IMR-90 (cell line): ENCODE data around the gene TM4SF18. TPM values are rescaled to one million over a fixed set of nuclear protein-coding genes. Genes with fewer than 3 reads are reported as not detected.

ENCODE experiments used
- ATAC-seq: fragments of 200-7000 bp; cut with Tn5 transposase; 2 replicates; pipeline ENCODE4 v1.9.1; 2020; ENCODE audit warnings: low read depth, mild to moderate bottlenecking, moderate library complexity
- BruUV-seq: library from RNA; stranded (reverse); fragments of 400-500 nt; replicated peaks from 2 replicates; lab custom pipeline; 2021; lab: Mats Ljungman, UMichigan
- CTCF ChIA-PET: fragments of 300-600 bp; formaldehyde crosslinking; extraction: SDS; loops from one replicate; lab custom pipeline; 2021; ENCODE audit warnings: antibody characterized with exemption; lab: Yijun Ruan, JAX
- POLR2A ChIA-PET: fragments of 300-600 bp; sonication (Branson Sonifier 250); formaldehyde crosslinking; loops from one replicate; lab custom pipeline; 2022; ENCODE audit warnings: antibody characterized with exemption; ENCODE audit not compliant: unreplicated experiment; lab: Charles Lee
- DNase-seq: peaks from one replicate; pipeline ENCODE4 v3.0.0; 2013
- H2AFZ ChIP-seq: replicated peaks from 2 replicates; pipeline ENCODE3; 2013; ENCODE audit warnings: low read length, mild to moderate bottlenecking; ENCODE audit not compliant: poor library complexity
- H2AK5ac ChIP-seq: 2 replicates; pipeline ENCODE4 v1.6.1; 2013; ENCODE audit warnings: low read depth, low read length, inconsistent platforms
- H2AK9ac ChIP-seq: replicated peaks from 2 replicates; pipeline ENCODE3; 2013; ENCODE audit warnings: mild to moderate bottlenecking, low read depth, low read length, moderate library complexity; ENCODE audit not compliant: poor library complexity
- H2BK120ac ChIP-seq: 2 replicates; pipeline ENCODE4 v1.6.1; 2013; ENCODE audit warnings: low read depth, low read length, inconsistent platforms
- H2BK15ac ChIP-seq: 3 replicates; pipeline ENCODE4 v1.6.1; 2013; ENCODE audit warnings: low read depth, low read length, inconsistent platforms
- H2BK20ac ChIP-seq: 2 replicates; pipeline ENCODE4 v1.6.1; 2013; ENCODE audit warnings: low read depth, mild to moderate bottlenecking, inconsistent platforms, low read length, moderate library complexity
- H2BK5ac ChIP-seq: 2 replicates; pipeline ENCODE4 v1.6.1; 2013; ENCODE audit warnings: mild to moderate bottlenecking, low read depth, low read length, inconsistent platforms; ENCODE audit not compliant: poor library complexity, severe bottlenecking
- H3K14ac ChIP-seq: replicated peaks from 2 replicates; pipeline ENCODE4 v1.6.1; 2013; ENCODE audit warnings: low read depth, low read length, inconsistent platforms
- H3K18ac ChIP-seq: 2 replicates; pipeline ENCODE4 v1.6.1; 2013; ENCODE audit warnings: low read depth, low read length, control low read depth
- H3K23ac ChIP-seq: 2 replicates; pipeline ENCODE4 v1.6.1; 2013; ENCODE audit warnings: low read depth, low read length, inconsistent platforms
- H3K27ac ChIP-seq: 2 replicates; pipeline ENCODE4 v1.5.1; 2013; ENCODE audit warnings: mild to moderate bottlenecking, control low read depth, low read length; ENCODE audit not compliant: insufficient read depth
- H3K27me3 ChIP-seq: 2 replicates; pipeline ENCODE4 v1.6.1; 2013; ENCODE audit warnings: low read length; ENCODE audit not compliant: control insufficient read depth, insufficient read depth
- H3K36me3 ChIP-seq: 2 replicates; pipeline ENCODE4 v1.6.1; 2013; ENCODE audit warnings: low read length, mixed read lengths; ENCODE audit not compliant: control insufficient read depth, insufficient read depth
- H3K4ac ChIP-seq: 2 replicates; pipeline ENCODE4 v1.6.1; 2013; ENCODE audit warnings: low read depth, low read length, inconsistent platforms
- H3K4me1 ChIP-seq: 2 replicates; pipeline ENCODE4 v1.6.1; 2013; ENCODE audit warnings: low read length, mixed read lengths; ENCODE audit not compliant: control insufficient read depth, insufficient read depth
- H3K4me2 ChIP-seq: 2 replicates; pipeline ENCODE4 v1.6.1; 2013; ENCODE audit warnings: low read depth, mild to moderate bottlenecking, control low read depth, low read length, moderate library complexity
- H3K4me3 ChIP-seq: 2 replicates; pipeline ENCODE4 v1.5.1; 2013; ENCODE audit warnings: low read depth, mild to moderate bottlenecking, control low read depth, low read length, moderate library complexity; ENCODE audit not compliant: insufficient read depth
- H3K56ac ChIP-seq: 2 replicates; pipeline ENCODE4 v1.6.1; 2013; ENCODE audit warnings: low read length, inconsistent platforms; ENCODE audit not compliant: insufficient read depth; ENCODE audit errors: extremely low read depth
- H3K79me1 ChIP-seq, 2 experiments: 2 replicates each; pipeline ENCODE4 v1.6.1; 2013; ENCODE audit warnings: low read length in 2 of 2, inconsistent platforms in 1 of 2, low read depth in 1 of 2
- H3K9ac ChIP-seq: 2 replicates; pipeline ENCODE4 v1.6.1; 2013; ENCODE audit warnings: low read depth, low read length, control low read depth
- H3K9me1 ChIP-seq: 2 replicates; pipeline ENCODE4 v1.6.1; 2013; ENCODE audit warnings: low read length, inconsistent platforms; ENCODE audit not compliant: insufficient read depth
- H3K9me3 ChIP-seq: 2 replicates; pipeline ENCODE4 v1.6.1; 2013; ENCODE audit warnings: low read length; ENCODE audit not compliant: control insufficient read depth, insufficient read depth
- H4K20me1 ChIP-seq: 2 replicates; pipeline ENCODE4 v1.6.1; 2013; ENCODE audit warnings: low read length, inconsistent platforms; ENCODE audit not compliant: insufficient read depth
- H4K5ac ChIP-seq: 2 replicates; pipeline ENCODE4 v1.6.1; 2013; ENCODE audit warnings: mild to moderate bottlenecking, low read depth, low read length, control low read depth
- H4K8ac ChIP-seq, 2 experiments: 2 replicates each; pipeline ENCODE4 v1.6.1; 2013; ENCODE audit warnings: low read depth in 2 of 2, low read length in 2 of 2, control low read depth in 1 of 2, inconsistent platforms in 1 of 2
- H4K91ac ChIP-seq: 2 replicates; pipeline ENCODE4 v1.6.1; 2013; ENCODE audit warnings: low read depth, low read length, inconsistent platforms; ENCODE audit not compliant: insufficient read depth
- BHLHE40 ChIP-seq: fragments of 150-350 bp; IDR thresholded peaks from 2 replicates; pipeline ENCODE4 v1.6.1; 2016; ENCODE audit warnings: mild to moderate bottlenecking, low read depth, low read length
- CEBPB ChIP-seq: IDR thresholded peaks from 2 replicates; pipeline ENCODE4 v1.6.1; 2012; ENCODE audit warnings: low read depth, low read length, improper control_type of control experiment
- CHD1 ChIP-seq: IDR thresholded peaks from 2 replicates; pipeline ENCODE4 v1.6.1; 2012; ENCODE audit warnings: low read depth, low read length, improper control_type of control experiment
- CTCF ChIP-seq: conservative IDR thresholded peaks from 2 replicates; pipeline ENCODE4 v1.5.1; 2012; ENCODE audit warnings: mild to moderate bottlenecking, low read depth, low read length, improper control_type of control experiment
- ELK1 ChIP-seq: fragments of 150-350 bp; IDR thresholded peaks from 2 replicates; pipeline ENCODE4 v1.6.1; 2016; ENCODE audit warnings: low read depth, mild to moderate bottlenecking, low read length, moderate library complexity, borderline replicate concordance
- FOS ChIP-seq: fragments of 150-350 bp; IDR thresholded peaks from 2 replicates; pipeline ENCODE4 v1.6.1; 2016; ENCODE audit warnings: low read depth, low read length
- MAFK ChIP-seq: IDR thresholded peaks from 2 replicates; pipeline ENCODE4 v1.6.1; 2012; ENCODE audit warnings: low read depth, low read length, improper control_type of control experiment
- MAZ ChIP-seq: IDR thresholded peaks from 2 replicates; pipeline ENCODE4 v1.6.1; 2012; ENCODE audit warnings: low read depth, mild to moderate bottlenecking, low read length, improper control_type of control experiment, moderate library complexity, borderline replicate concordance
- MXI1 ChIP-seq: IDR thresholded peaks from 2 replicates; pipeline ENCODE4 v1.6.1; 2012; ENCODE audit warnings: low read depth, mild to moderate bottlenecking, low read length, moderate library complexity, borderline replicate concordance
- NFE2L2 ChIP-seq: fragments of 150-350 bp; IDR thresholded peaks from 2 replicates; pipeline ENCODE4 v1.6.1; 2016; ENCODE audit warnings: low read depth, mild to moderate bottlenecking, low read length
- POLR2A ChIP-seq: IDR thresholded peaks from 2 replicates; pipeline ENCODE4 v1.6.1; 2012; ENCODE audit warnings: mild to moderate bottlenecking, low read depth, low read length
- RAD21 ChIP-seq: IDR thresholded peaks from 2 replicates; pipeline ENCODE4 v1.6.1; 2012; ENCODE audit warnings: low read length, improper control_type of control experiment
- RCOR1 ChIP-seq: IDR thresholded peaks from 2 replicates; pipeline ENCODE4 v1.6.1; 2012; ENCODE audit warnings: mild to moderate bottlenecking, low read length, improper control_type of control experiment; ENCODE audit not compliant: insufficient replicate concordance
- RFX5 ChIP-seq: IDR thresholded peaks from 2 replicates; pipeline ENCODE4 v1.8.0; 2012; ENCODE audit warnings: low read depth, mild to moderate bottlenecking, low read length, moderate library complexity
- SMC3 ChIP-seq: fragments of 150-350 bp; IDR thresholded peaks from 2 replicates; pipeline ENCODE4 v1.6.1; 2016; ENCODE audit warnings: low read depth, mild to moderate bottlenecking, antibody characterized with exemption, low read length, moderate library complexity
- USF2 ChIP-seq: fragments of 150-350 bp; IDR thresholded peaks from 2 replicates; pipeline ENCODE4 v1.6.1; 2017; ENCODE audit warnings: mild to moderate bottlenecking, antibody characterized with exemption, low read length, low read depth
- dilution Hi-C: fragments of 300-500 bp; cut with HindIII; formaldehyde crosslinking; loops from one replicate; pipeline ENCODE4 v1.14.3; 2018; ENCODE audit warnings: low sequenced_read_pairs; ENCODE audit not compliant: unreplicated experiment
- in situ Hi-C: fragments of 300-500 bp; cut with MboI; formaldehyde crosslinking; loops from 3 replicates; pipeline ENCODE4 v1.14.3; 2019; ENCODE audit warnings: low sequenced_read_pairs, inconsistent platforms, mixed read lengths
- intact Hi-C: fragments of 100-400 bp; cut with micrococcal nuclease; formaldehyde crosslinking; loops from 2 replicates; pipeline ENCODE4 v1.10.0; 2022
- polyA plus RNA-seq, 3 experiments: library from polyadenylated mRNA; depleted of rRNA; stranded (reverse); fragments of >200 nt; gene quantifications; 2 replicates each; pipeline ENCODE4 v1.2.3, GENCODE V29; 2012; ENCODE audit warnings: low replicate concordance in 1 of 3
- total RNA-seq: library from RNA; depleted of rRNA; stranded (reverse); fragments of >200 nt; gene quantifications from 2 replicates; pipeline ENCODE4 v1.2.3, GENCODE V29; 2012

TM4SF18 gene
- total and polyA plus RNA-seq, 2 of the 4 experiments (the other 2 are of a cell fraction): under 0.01 TPM; not detected in 1

GRCh38 chr3:149321136-149321535, 12.3 kb downstream of the TM4SF18 start:
- H2BK5ac ChIP-seq: no peak overlapping the region
- H2BK15ac ChIP-seq: no peak overlapping the region
- H4K5ac ChIP-seq: no peak overlapping the region
- DNase-seq (no peak), ATAC-seq (no peak)
- H2AK5ac ChIP-seq: no peak overlapping the region
- dilution Hi-C loops: no loop called here
- no peaks in the 10 kb centered on the region for H3K36me3 ChIP-seq
- no peak overlapping the region for H2AK9ac ChIP-seq
- POLR2A ChIA-PET: no interaction called here
- 0 out of 4 replicates have a peak, but pooled peaks cover 0 to 3% of the 10 kb centered on the region in 2 experiments for H3K79me1 ChIP-seq
- no peak overlapping the region for H3K9ac ChIP-seq
- H3K56ac ChIP-seq: no peak overlapping the region
- no peak overlapping the region for H4K8ac ChIP-seq
- H2BK20ac ChIP-seq: no peak overlapping the region
- H3K4me2 ChIP-seq: no peak overlapping the region
- CTCF ChIA-PET: no interaction called here
- BruUV-seq: no TSS peak
- H3K14ac ChIP-seq: no peak overlapping the region
- H3K4ac ChIP-seq: no peak overlapping the region
- H3K9me1 ChIP-seq: peaks cover 3% of the 10 kb centered on the region; the same call in 1 of the 2 replicates
- H3K27me3 ChIP-seq: no peaks in the 10 kb centered on the region
- H2BK120ac ChIP-seq: no peak overlapping the region
- H3K27ac ChIP-seq: no peak overlapping the region
- no peaks in the 10 kb centered on the region for H3K9me3 ChIP-seq
- H3K18ac ChIP-seq: no peak overlapping the region
- intact Hi-C loops: no loop called here
- no peak overlapping the region for H4K91ac ChIP-seq
- no peak overlapping the region for H3K4me3 ChIP-seq
- no peak overlapping the region for H3K23ac ChIP-seq
- in situ Hi-C loops: no loop called here
- H4K20me1 ChIP-seq: no peaks in the 10 kb centered on the region
- TF ChIP-seq POLR2A (no peak), CTCF (no peak), RAD21 (no peak), MAFK (no peak), MAZ (no peak), BHLHE40 (no peak), USF2 (no peak), CEBPB (no peak), ELK1 (no peak), CHD1 (no peak), SMC3 (no peak), RCOR1 (no peak), MXI1 (no peak), RFX5 (no peak), FOS (no peak), NFE2L2 (no peak)
- H3K4me1 ChIP-seq: peaks cover 6% of the 10 kb centered on the region; the same call in 1 of the 2 replicates
- H2AFZ ChIP-seq: no peak overlapping the region
